Astrocyte of the hippocampus (primary cell): ENCODE measurements around the gene ADORA2B.
"Not testable (repeated sequence)": the region's sequence is repeated elsewhere in the genome, so short reads cannot be mapped to it uniquely, and the experiment has no call there.

ENCODE experiments used
- DNase-seq: peaks from one replicate; pipeline ENCODE4 v3.0.0; 2011; ENCODE audit warnings: low read depth, low spot score

The ADORA2B gene

GRCh38 chr17:15944759-15945526, at the start of gene ADORA2B:
Gene ADORA2B, plus strand, starts transcription at chr17:15945130. Its CDS starts 119 bp downstream, at chr17:15945249.
- DNase-seq, result peak; percentile 93

GRCh38 chr17:15896277-15896676, 48.7 kb upstream of the ADORA2B start:
- DNase-seq, result no peak

GRCh38 chr17:15896834-15897233, 48.1 kb upstream of the ADORA2B start:
- no peak for DNase-seq

- not testable (repeated sequence) for DNase-seq
These were observed 45.3 kb upstream of the ADORA2B start for GRCh38 chr17:15899596-15899995.

GRCh38 chr17:15900871-15901270, 44.1 kb upstream of the ADORA2B start:
- DNase-seq, result no peak

- DNase-seq, result not testable (repeated sequence)
These were observed 39.7 kb upstream of the ADORA2B start for GRCh38 chr17:15905236-15905635.

GRCh38 chr17:15907290-15907689, 37.6 kb upstream of the ADORA2B start:
- no peak for DNase-seq

- no peak for DNase-seq
These were observed 36.6 kb upstream of the ADORA2B start for GRCh38 chr17:15908378-15908777.

GRCh38 chr17:15909481-15909991, 35.4 kb upstream of the ADORA2B start:
- DNase-seq, result no peak

- no peak for DNase-seq
These were observed 34.1 kb upstream of the ADORA2B start for GRCh38 chr17:15910791-15911190.

- DNase-seq, result not testable (repeated sequence)
These were observed 33.2 kb upstream of the ADORA2B start for GRCh38 chr17:15911701-15912100.

- no peak for DNase-seq
These were observed 32.4 kb upstream of the ADORA2B start for GRCh38 chr17:15912416-15912955.

GRCh38 chr17:15913826-15914225, 31.1 kb upstream of the ADORA2B start:
- DNase-seq, result no peak

GRCh38 chr17:15914400-15915170, 30.3 kb upstream of the ADORA2B start:
- DNase-seq, result no peak

GRCh38 chr17:15915961-15916360, 29.0 kb upstream of the ADORA2B start:
- DNase-seq, result no peak

- DNase-seq, result no peak
These were observed 27.9 kb upstream of the ADORA2B start for GRCh38 chr17:15917021-15917437.

GRCh38 chr17:15917438-15918027, 27.4 kb upstream of the ADORA2B start:
- peak; percentile 22 for DNase-seq

- DNase-seq, result no peak
These were observed 26.7 kb upstream of the ADORA2B start for GRCh38 chr17:15918261-15918660.

- DNase-seq, result no peak
These were observed 26.2 kb upstream of the ADORA2B start for GRCh38 chr17:15918661-15919259.

GRCh38 chr17:15919466-15919865, 25.5 kb upstream of the ADORA2B start:
- no peak for DNase-seq

GRCh38 chr17:15920758-15921239, 24.1 kb upstream of the ADORA2B start:
- peak; percentile 76 for DNase-seq
